ENCODE measurements around the gene HNRNPA2B1.

The HNRNPA2B1 gene

GRCh38 chr7:26145238-26145637 lies 55.3 kb downstream of the HNRNPA2B1 start:
- TF ChIP-seq, protein P1, sequence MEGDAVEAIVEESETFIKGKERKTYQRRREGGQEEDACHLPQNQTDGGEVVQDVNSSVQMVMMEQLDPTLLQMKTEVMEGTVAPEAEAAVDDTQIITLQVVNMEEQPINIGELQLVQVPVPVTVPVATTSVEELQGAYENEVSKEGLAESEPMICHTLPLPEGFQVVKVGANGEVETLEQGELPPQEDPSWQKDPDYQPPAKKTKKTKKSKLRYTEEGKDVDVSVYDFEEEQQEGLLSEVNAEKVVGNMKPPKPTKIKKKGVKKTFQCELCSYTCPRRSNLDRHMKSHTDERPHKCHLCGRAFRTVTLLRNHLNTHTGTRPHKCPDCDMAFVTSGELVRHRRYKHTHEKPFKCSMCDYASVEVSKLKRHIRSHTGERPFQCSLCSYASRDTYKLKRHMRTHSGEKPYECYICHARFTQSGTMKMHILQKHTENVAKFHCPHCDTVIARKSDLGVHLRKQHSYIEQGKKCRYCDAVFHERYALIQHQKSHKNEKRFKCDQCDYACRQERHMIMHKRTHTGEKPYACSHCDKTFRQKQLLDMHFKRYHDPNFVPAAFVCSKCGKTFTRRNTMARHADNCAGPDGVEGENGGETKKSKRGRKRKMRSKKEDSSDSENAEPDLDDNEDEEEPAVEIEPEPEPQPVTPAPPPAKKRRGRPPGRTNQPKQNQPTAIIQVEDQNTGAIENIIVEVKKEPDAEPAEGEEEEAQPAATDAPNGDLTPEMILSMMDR (IDR thresholded peaks at IDR 0.05) = no peak
- Histone ChIP-seq H3K27ac (no peak overlapping the region), H3K4me3 (no peak overlapping the region)
- no peak for DNase-seq (ENCODE audit: low spot score)

GRCh38 chr7:26144184-26145080 lies 56.1 kb downstream of the HNRNPA2B1 start:
- H3K4me3 ChIP-seq = no peak overlapping the region
- TF ChIP-seq, protein P1 (IDR thresholded peaks at IDR 0.05) = no peak
- H3K27ac ChIP-seq = no peak overlapping the region
- no peak for DNase-seq (ENCODE audit: low spot score)

DNA sequence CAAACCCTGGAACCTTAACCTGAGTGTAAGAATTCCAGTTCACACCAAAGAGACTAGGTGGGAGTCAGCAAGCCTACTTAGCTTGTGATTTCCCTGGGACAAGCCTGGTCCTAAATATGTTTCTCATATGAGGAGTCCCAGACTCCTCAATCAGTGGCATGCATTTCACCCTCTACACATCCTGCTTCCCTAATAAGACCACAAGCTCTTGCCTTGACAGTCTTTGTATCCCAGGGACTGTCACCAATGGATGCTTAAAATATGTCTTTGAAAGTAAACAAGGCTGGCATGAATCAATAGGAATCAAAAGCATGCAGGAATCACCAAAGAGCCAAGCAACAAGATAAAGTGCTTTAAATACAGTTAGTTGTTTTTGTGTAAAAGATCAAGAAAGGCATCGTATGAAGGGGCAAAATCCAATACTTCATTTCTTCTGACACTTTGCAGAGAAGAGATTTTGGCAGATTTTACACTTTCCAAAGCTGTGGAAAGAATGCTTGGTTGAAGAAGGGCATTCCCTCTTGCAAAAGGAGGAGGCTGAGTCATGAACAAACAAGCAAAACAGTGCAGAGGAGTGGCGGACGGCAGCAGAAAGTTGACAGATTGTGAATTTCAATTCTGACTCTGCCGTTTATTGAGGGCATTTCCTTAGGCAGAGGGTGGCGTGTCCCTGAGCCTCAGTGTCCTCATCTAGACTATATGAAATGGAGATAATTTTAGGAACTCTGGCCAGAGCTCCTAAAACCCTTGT lies 57.1 kb downstream of the HNRNPA2B1 start:
- no peak for DNase-seq (ENCODE audit: low spot score)

DNA sequence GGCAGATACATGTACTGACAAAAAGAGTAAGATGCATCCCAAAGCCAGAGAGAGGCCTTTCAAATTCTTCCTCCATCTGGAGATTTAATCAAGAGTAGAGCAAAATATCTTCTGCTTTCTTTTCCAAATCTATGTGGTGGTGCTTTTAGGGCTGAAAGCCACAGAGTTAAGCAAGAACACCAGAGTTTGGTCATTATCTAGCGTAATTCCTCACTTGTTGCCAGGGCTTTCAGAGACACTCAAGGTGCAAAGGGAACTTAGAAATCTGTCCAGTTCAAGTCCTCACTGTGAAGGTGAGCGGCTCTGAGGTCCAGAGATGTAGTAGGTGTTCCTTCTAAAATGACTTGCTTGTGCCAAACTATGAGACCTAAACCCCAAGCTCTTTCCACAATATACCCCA lies 59.5 kb downstream of the HNRNPA2B1 start:
- H3K27ac ChIP-seq = no peak overlapping the region
- no peak overlapping the region for H3K4me3 ChIP-seq
- DNase-seq (ENCODE audit: low spot score) = no peak
- TF ChIP-seq, protein P1 (IDR thresholded peaks at IDR 0.05) = no peak

More for the DNA sequence above, 57.1 kb downstream of the HNRNPA2B1 start:
- no peak overlapping the region for H3K27ac ChIP-seq
- no peak overlapping the region for H3K4me3 ChIP-seq
- TF ChIP-seq, protein P1 (IDR thresholded peaks at IDR 0.05) = no peak

DNA sequence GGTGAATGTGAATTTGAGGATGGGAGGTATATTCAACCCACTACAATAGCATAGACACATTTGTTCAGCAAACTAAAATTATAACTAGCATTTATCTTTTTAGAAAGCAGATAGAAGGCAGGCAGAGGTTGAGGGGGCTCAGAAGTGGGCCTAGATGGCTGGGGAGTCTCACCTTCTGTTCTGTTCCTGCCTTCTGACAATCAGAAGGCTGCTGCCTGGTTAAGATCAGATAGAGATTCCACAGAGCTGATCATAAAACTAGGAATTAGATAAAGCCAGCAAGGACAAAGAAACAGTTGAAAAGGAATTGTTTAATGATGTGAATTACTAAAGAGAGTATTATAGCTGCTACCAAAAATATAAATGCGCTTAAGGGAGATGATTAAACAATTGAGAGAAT lies 60.2 kb downstream of the HNRNPA2B1 start:
- TF ChIP-seq, protein P1 (IDR thresholded peaks at IDR 0.05) = no peak
- Histone ChIP-seq H3K4me3 (no peak overlapping the region), H3K27ac (no peak overlapping the region)
- no peak for DNase-seq (ENCODE audit: low spot score)

Data from coronary artery (tissue), 2 donors.